NCI-H226 (cell line): ENCODE data around the gene MEAF6.
"Not testable (repeated sequence)": the region's sequence is repeated elsewhere in the genome, so short reads cannot be mapped to it uniquely, and the experiment has no call there.

Experiments
- DNase-seq: peaks from one replicate; pipeline ENCODE4 v3.0.0-alpha.2; 2015

MEAF6 gene

DNA sequence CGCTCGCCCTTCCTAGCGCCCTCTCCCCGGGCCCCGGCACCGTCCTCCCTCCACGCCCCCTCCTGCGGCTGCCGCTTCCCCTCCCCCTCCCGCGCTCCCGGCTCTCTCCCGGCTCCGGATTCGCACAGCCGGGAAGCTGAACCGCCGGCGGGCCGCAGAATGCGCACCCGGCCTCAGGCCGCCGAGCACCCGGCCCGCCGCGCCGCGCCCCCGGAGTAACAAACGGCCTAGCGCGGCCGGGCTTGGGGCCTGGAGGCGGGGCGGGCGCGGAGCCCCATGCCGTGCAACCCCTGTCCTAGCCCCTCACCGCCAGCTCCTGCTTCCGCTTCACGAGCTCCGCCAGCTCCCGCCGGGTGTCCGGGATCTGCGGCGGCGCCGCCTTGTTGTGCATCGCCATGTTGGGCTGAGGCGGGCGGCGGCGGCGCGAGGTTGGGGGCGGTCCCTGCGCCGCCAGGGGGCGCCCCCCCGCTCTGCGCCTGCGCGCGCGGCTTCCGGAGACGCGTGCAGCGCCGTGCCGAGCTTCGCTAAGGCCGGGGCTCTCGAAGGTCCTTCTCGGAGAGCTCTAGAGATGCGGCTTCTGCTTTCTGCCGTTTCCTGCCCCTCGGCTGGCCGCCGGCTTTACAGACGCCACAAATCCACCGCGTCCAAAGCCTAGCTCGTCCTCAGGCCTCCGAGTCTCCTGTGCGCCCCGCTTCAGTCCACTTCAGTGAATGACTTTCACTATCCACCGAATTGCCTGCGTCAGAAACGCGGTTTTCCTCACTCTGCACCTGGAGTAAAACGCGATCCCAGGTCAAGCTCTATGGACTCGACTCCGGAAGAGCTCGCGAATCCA lies at the start of gene MEAF6:
Gene MEAF6, minus strand, starts transcription at position 417 of the 835 bp plus-strand sequence. Its CDS starts 20 bp downstream, at position 397.
- DNase-seq, result peak; percentile 74

DNA sequence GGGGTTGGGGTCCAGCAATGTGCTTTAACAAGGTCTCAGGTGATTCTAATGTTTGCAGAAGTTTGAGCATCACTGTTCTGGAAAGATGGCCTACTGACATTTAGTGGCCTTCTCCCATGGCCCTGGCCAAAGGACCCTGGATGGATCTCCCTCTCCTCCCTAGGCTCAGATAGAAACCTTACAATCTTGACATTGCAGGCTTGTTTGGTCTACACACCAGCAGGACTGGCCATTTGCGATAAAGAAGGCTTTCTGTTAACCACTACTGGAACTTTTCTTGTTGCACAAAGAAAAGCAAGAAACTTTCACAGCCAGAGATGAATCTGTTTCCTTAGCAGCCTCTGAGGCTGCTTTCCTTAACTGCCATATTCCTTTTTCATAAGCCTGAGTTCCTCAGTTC lies 48.4 kb upstream of the MEAF6 start:
- no peak for DNase-seq

DNA sequence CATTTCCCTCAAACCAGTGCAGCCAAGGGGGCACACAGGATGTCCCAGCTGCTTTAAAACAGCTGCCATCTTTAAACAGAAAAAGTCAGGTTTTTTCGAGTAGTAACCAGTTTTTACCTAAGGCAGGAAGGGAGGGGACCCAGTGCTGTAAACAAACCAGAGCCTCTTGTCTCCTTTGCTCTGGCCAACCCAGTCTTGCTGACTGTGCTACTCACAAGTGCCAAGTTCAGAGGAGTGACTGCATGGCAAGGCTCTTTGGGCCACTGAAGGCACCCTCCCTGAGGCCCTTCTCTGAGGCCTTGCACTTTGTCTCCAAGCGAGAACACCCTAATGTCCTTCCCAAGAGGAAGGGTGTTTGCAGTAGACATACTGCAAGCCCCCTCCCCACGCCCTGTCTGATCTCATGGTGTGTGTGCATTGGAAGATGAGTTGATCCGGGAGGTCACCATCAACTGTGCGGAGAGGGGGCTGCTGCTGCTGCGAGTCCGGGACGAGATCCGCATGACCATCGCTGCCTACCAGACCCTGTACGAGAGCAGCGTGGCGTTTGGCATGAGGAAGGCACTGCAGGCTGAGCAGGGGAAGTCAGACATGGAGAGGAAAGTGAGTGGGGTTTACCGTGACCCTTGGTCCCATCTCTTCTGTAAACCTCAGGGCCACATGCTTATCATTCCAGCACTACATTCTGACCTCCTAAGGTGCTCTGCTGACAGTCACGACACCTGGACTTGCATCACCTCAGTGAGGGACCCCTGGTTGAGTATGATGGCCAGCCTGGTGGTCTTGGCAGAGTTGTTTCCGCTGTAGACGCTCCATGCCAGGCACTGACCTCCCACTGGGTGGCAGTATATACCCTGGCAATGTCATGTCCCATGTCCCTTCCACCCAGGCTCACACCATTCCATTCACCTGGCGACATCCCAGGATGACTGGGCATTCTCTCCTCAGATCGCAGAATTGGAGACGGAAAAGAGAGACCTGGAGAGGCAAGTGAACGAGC lies 46.9 kb upstream of the MEAF6 start:
- no peak for DNase-seq

DNA sequence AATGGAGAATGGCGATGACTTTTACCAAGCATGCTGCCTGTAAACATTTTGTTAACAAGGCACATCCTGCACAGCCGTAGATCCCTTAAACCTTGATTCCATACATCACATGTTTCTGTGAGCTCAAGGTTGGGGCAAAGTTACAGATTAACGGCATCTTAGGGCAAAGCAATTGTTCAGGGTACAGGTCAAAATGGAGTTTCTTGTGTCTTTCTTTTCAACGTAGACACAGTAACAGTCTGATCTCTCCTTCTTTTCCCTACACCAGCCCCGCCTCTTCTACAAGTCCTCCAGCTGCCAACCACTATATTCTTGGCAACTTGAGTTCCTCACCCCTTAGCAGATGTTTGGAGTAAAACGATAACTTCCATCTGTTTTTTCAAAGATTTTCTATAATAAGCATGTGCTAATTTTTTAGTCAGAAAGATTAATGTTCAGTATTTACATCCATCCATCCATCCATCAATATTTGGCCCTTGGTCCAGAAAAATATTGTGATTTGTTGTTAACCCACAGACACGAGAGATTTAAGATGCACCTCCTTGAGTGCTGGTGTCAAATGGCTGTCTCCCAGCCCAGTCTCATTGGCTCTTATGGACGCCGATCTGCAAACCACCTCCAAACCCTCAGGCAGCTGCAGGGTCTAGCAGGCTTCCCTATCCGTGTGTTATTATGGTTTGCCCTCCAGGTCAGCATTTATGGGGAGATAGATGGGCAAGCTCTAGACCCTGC lies 46.0 kb upstream of the MEAF6 start:
- no peak for DNase-seq

DNA sequence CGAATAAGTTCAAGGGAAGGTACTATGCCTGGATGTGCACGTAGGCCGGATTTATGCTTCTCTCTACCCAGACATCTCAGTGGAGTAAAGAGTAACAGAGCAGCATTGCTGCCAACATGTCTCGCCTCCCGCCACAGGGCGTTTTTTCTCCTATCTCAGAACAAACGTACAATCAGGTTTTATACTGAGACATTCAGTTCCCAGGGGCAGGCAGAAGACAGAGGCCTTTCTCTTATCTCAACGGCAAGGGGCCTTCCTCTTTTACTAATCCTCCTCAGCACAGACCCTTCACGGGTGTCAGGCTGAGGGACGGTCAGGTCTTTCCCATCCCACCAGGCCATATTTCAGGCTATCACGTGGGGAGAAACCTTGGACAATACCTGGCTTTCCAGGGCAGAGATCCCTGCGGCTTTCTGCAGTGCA lies 45.4 kb upstream of the MEAF6 start:
- not testable (repeated sequence) for DNase-seq

DNA sequence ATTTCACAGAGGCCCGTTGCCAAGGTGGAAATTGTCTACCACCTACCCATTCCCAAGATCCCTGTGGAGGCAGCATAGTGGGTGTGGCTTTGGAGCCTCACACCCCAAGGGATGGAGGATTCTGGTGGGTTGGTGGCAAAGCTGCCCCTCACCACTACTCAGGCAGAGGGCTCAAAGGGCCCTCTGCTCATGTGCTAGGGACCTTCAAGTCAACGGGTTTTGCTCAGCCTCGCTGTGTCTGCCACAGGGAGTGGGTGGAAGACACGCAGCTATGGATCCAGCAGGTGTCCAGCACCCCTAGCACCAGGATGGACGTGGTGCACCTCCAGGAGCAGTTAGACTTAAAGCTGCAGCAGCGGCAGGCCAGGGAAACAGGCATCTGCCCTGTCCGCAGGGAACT lies 44.5 kb upstream of the MEAF6 start:
- DNase-seq, result no peak

DNA sequence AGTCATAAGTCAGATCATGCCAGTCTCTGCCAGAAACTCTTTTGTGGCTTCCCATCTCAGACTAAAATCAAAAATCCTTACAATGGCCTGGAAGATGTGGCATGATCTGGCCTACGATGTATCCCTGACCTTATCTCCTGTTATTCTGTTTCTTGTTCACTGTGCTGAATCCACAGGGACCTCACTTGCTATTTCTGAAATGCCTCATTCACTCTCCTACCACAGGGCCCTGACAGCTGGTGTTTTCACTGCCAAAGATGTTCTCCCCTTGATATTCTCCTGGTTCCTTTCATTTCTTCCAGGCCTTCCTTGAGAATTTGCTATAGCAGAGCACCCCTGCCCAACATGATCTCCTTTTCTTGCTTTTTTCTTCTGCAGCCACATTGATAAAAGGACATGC lies 43.8 kb upstream of the MEAF6 start:
- no peak for DNase-seq

DNA sequence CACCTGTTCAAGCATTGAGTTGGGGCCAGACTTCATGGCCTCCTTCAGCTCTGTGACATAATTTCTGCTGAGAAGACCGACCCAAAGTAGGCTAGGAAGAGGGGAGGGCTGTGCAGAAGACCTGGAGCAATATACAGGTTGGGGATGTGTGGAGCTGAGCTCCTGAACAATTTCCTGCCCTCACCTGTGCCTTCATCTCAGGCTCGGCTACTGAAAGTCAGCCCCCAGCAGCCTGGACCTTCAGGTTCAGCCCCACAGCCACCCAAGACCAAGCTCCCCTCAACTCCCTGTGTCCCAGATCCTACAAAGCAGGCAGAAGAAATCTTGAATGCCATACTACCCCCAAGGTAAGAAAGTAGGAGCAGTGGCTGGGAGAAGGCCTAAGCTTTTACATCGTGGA lies 42.8 kb upstream of the MEAF6 start:
- no peak for DNase-seq

DNA sequence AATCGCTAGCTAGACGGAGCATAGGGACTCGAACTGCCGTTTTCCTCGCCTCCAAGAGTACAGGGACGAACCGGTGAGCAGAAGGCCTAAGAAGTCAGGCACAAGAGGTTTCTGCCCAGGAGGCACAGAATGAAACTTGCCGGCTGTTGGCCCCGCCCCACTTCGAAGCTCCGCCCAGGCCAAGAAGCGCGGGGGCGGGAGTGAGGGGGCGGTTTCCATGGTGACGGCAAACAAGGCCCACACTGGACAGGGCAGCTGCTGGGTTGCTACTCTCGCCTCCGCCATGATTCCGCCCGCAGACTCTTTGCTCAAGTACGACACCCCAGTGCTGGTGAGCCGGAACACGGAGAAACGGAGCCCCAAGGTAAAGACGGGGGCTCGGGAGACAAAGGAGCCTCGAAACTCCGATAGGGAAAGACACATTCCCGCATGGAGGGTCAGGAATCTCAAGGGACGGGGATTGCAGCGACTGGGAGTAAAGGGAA lies 42.2 kb upstream of the MEAF6 start, which contains the start of gene DNALI1:
Gene DNALI1, plus strand, starts transcription at position 229 of the 485 bp plus-strand sequence. Its CDS starts 55 bp downstream, at position 284.
- no peak for DNase-seq

DNA sequence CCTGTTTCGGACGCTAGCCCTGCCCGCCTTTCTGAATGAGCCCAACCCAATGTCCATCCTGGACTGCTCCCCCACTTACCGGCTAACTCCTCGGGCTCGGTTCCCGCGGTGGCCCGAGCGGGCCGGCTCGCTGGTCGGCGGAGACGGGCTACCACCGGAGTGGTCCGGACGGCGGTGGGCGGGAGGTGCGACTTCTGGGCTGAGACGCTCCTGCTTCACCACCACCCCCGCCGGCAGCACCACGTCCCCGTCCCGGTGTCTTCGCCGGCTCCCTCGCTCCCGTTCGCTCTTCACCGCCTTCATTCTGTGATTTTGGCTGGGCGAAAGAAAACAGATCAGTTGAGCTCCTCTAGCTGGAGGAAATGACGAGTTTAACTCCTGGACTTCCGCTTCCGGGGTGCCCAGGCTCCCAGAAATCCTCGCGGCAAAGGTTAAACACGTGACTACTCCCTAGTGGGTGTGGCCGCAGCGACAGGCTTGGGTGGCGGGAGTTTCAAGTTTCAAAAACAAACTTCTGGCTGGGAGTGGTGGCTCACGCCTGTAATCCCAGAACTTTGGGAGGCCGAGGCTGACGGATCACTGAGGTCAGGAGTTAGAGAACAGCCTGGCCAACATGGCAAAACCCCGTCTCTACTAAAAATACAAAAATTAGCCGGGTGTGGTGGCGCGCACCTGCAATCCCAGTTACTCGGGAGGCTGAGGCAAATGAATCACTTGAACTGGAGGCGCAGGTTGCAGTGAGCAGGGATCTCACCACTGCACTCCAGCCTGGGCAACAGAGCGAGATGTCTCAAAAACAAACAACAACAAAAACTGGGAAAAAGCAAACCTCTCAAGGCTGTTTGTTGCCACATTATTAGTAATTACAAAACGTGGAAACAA lies 39.6 kb upstream of the MEAF6 start, which contains the start of gene SNIP1:
Gene SNIP1, minus strand, starts transcription at position 367 of the 882 bp plus-strand sequence. Its CDS starts 64 bp downstream, at position 303.
- peak; percentile 86 for DNase-seq

DNA sequence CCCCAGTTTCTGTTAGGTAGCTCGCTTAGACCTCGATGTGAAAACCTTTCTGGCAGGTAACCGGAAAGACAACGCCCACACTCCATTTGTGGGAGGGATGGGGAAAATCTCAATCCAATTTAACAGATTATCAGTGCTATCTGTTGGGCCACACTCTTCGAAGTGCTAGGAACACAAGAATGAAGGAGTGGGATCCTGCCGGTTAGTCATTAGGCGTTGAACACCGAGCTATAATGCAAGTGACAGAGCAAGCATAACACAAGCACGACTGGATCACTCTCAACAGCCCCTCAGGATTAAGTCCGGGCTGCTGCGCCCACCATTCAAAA lies 39.0 kb upstream of the MEAF6 start:
- no peak for DNase-seq

DNA sequence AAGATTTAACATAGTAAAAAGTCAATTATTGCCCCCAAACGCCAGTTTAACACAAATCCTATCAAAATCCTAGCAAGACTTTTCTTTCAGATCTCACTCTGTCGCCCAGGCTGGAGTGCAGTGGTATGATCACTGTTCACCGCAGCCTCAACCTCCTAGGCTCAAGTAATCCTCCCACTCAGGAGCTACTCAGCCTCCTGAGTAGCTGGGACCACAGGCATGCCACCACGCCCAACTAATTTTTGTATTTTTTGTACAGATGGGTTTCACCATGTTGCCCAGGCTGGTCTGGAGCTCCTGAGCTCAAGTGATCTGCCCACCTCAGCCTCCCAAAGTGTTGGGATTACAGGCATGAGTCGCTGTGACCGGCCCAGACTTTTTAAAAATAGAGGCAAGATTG lies 34.8 kb upstream of the MEAF6 start:
- peak; percentile 73 for DNase-seq

DNA sequence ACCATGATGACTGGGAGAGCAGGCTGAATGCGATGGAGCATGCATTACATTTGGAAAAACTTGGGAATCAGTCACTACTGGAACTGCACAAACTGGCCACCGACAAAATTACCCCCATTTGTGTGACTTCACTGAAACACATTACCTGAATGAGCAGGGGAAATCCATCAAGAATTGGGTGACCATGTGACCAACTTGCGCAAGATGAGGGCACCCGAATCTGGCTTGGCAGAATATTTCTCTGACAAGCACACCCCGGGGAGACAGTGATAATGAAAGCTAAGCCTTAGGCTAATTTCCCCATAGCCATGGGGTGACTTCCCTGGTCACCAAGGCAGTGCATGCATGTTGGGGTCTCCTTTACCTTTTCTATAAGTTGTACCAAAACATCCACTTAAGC lies 30.5 kb upstream of the MEAF6 start:
- no peak for DNase-seq

DNA sequence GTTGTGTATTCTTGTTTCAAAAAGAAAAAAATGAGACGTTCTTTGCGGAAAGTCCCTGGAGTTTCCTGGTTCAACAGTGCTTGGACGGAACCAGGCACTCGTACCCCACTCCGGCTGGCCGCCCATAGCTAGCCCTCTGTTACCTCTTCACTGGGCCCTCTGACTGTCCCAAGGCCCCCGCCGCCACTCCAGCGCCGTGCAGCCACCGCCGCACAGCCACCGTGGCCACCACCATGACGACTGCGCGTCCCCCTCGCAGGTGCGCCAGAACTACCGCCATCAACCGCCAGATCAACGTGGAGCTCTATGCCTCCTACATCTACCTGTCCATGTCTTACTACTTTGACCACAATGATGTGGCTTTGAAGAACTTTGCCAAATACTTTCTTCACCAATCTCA lies 30.0 kb upstream of the MEAF6 start:
- no peak for DNase-seq

DNA sequence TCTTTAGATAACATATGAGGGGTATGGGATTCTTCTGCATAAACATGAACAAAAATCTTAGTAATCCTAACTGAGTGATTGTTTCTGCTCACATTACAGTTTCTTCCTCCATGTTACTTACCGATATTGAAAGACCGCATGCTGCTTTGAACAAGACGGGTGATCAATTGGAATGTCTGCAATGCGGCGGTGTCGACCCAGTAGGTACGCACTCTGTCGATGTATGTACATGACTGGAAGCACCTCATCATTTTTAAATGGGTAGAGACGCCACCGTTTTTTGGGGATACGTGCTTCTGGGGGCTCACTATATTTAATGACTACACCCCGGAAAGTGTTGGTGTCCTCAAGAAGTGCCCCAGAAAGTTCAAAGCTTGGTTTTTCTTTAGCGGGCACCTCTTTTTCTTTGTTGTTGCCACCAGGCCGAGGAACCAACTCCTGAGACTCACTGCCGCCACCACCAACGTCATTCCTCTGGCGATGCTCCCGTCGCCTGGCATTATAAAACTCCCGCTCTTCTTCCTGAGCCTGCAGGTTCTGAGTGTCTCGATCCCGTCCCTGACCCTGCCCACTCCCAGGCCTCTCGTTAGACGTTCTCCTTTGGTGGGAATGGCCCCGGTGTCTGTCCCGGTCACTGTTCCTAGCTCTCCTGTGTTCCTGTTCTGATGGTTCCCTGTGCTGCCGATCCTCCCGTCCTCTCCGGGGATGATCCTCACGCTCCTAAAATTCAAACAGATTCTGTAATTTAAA lies 25.6 kb upstream of the MEAF6 start:
- DNase-seq, result no peak

DNA sequence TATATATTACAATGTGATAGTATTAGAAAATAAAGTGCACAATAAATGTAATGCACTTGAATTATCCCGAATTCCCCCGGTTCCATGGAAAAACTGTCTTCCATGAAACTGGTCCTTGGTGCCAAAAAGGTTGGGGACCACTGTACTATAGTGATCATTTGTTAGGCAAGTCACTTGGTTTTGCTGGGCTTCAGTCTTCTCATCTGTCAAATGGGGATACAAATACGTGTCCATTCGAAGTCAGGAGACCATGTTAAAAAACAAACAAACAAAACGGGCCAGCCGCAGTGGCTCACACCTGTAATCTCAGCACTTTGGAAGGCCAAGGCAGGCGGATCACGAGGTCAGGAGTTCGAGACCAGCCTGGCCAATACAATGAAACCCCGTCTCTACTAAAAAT lies 24.6 kb upstream of the MEAF6 start:
- DNase-seq, result not testable (repeated sequence)

DNA sequence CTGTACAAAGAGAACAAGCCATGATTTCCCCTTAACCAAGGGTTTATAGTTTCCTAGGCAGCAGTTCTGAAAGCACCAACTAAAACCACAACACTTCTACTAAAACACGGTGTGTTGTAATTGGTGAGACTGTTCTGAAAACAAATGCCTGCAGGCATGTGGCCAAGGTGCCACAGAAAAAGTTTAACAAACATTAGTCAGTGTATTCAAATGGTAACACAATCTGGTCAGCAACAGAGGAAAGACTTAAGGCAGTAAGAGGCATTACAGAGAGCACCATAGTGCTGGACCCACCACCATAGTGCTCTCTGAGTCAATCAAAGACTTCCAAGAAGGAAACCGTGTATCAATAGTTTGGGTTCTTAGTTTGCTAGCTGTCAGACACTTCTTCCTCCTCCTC lies 22.8 kb upstream of the MEAF6 start:
- peak; percentile 31 for DNase-seq

DNA sequence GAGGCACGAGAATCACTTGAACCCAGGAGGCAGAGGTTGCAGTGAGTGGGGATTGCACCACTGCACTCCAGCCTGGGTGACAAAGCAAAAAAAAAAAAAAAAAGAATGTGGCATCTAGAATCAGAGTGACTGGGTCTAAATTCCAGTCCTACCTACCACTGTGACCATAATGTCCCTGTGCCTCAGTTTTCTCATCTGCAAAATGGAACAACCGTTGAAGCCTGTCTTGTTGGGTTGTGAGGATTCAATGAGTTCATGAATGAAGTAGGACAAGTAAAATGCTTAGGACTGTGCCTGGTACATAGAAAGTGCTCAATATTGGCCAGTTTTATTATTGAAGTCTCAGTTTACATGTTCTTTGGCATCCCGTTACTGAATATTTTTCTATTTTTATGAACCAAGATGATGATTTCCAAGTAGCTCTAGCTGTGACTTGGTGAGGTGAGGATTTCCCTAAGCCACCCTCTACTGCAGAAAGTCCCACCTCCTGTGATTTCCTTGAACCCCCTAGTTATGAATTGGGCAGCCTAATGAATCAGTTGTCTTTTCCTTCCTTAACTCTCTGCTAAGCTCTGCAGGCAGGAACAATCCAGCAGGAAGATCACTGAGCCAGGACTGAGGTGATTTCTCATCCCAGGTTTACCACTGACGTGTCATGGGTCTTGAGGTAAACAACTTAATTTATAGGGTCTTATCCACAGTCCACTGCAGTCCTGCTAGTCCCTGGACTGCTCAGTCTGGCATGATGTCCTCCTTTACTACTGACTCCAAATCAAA lies 18.9 kb upstream of the MEAF6 start:
- DNase-seq, result no peak

DNA sequence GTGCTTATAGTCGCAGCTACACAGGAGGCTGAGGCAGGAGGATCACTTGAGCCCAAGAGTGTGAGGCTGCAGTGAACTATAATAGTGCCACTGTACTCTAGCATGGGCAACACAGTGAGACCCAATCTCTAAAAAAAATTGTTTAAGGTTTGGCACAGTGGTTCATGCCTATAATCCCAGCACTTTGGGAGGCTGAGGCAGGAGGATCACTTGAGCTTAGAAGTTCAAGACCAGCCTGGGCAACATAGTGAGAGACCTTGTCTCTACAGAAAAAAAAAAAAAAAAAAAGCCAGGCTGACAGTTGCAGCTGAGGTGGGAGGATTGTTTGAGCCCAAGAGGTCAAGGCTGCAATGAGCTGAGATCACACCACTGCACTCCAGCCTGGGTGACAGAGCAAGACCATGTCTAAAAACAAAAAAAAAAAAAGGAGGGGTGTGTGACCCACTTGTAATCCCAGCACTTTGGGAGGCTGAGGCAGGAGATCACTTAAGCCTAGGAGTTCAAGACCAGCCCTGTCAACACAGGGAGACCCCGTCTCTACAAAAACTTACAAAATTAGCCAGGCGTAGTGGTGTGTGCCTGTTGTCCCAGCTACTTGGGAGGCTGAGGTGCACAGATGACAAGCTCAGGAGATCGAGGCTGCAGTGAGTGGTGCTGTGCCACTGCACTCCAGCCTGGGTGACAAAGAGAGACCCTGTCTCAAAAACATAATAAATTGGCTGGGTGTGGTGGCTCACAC lies 18.0 kb upstream of the MEAF6 start:
- not testable (repeated sequence) for DNase-seq
